VCaP (cell line): ENCODE data around the gene PDZD8.

Experiments used
- H3K27ac ChIP-seq: fragments of 450-650 bp; 2 replicates; pipeline ENCODE4 v1.5.1; 2017
- TF ChIP-seq, protein P1 (sequence below): fragments of 450-650 bp; conservative IDR thresholded peaks from 2 replicates; pipeline ENCODE4 v1.5.1; 2017; ENCODE audit warnings: mild to moderate bottlenecking, moderate library complexity

Gene PDZD8

DNA sequence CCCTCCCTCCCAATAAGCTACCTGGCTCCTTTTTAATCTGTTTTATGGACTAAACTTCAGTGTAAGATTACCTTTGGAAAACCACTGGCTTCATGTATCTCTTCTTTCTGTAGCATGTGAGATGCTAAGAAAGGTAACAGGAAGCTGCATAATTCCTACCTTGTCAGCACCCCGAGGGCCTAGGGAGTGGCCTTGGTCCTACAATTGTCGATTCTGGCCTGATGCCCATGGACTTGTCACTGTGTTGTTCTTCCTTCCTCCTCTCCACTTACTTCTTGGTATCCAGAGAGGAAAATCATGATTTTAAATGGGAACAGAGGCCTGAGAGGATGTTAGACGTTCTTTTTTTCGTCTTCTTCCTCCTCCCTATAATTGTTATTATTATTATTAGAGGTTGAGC, 42.9 kb upstream of the PDZD8 start:
- TF ChIP-seq, protein P1, sequence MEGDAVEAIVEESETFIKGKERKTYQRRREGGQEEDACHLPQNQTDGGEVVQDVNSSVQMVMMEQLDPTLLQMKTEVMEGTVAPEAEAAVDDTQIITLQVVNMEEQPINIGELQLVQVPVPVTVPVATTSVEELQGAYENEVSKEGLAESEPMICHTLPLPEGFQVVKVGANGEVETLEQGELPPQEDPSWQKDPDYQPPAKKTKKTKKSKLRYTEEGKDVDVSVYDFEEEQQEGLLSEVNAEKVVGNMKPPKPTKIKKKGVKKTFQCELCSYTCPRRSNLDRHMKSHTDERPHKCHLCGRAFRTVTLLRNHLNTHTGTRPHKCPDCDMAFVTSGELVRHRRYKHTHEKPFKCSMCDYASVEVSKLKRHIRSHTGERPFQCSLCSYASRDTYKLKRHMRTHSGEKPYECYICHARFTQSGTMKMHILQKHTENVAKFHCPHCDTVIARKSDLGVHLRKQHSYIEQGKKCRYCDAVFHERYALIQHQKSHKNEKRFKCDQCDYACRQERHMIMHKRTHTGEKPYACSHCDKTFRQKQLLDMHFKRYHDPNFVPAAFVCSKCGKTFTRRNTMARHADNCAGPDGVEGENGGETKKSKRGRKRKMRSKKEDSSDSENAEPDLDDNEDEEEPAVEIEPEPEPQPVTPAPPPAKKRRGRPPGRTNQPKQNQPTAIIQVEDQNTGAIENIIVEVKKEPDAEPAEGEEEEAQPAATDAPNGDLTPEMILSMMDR = no peak
- H3K27ac ChIP-seq = no peak overlapping the region

DNA sequence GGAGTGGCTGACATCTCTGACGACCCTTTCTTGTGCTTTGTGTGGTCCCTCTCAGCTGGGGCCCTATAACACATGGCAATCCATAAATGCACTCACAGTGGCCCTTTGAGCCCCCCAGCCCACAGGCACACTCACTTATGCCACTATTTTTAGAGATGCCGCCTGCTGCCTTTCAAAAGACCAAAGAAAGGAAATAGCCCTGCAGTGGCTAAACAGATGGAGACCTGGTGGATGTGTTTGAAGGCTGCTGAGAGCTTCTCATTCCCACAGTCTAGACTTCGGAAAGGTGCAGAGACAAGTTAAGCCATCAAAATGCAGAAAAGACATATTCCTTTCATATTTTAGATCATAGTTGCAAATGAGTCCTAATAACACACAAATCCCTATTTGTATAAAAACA, 42.0 kb upstream of the PDZD8 start:
- no peak overlapping the region for H3K27ac ChIP-seq
- TF ChIP-seq, protein P1 = no peak

DNA sequence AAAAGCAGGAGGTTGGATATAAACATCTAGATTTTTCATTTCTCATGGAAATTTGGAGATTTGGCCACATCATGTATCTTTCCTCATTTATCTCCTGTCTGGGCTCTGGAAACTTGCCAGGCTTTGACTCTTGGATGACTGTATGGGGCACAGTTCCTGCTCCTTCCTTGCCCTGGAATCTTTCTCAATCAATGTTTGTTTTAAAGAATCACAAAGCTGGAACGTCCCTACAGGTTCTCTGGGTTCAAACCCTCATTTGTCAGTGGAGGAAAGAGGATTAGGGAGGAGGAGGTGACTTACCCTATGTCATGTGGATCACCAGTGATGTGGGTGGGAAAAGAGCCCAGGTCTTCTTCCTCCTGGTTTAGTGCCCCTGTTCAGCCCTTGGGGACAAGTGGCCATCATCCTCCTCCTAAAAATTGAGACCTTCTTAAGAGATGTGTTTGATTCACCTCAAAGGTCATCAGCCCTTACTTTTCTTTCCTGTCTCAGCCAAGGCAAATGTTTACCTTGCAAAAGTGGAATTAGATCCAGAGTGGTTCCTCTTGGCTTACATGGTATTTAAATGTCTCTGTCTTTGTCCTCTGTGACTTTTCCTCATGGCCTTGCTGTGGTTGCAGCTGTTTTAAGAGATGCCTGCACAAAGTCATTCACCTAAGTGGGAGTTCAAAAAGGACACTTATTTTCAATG, 38.8 kb upstream of the PDZD8 start:
- TF ChIP-seq, protein P1 = no peak
- 0 out of 2 replicates have a peak overlapping the region, but pooled peaks have one; percentile 13 for H3K27ac ChIP-seq

DNA sequence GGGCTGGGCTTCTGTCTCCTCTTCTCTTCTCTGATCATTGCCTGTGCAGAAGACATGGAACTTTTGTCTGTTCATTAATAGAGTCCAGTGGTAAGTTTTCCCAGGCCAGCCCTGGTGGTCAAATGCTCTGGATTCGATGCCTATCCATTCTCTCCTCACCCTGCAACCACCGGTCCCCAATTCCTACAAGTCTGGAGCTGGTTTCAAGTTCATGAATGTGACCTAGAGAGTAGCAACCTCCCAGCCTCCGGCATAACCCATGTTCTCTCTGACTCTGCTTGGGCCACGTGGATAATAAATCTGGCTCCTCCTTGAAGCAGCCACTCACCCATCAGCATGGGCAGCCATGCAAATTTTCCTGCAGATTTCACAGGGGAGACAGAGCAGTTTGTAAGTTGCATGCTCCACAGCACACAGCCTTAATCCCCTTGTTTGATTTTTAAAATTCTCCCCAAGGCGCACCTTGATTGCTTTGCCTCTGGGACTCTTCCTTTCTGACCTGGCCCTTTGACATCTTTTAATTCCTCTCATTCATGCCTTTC, 37.3 kb upstream of the PDZD8 start:
- no peak overlapping the region for H3K27ac ChIP-seq

DNA sequence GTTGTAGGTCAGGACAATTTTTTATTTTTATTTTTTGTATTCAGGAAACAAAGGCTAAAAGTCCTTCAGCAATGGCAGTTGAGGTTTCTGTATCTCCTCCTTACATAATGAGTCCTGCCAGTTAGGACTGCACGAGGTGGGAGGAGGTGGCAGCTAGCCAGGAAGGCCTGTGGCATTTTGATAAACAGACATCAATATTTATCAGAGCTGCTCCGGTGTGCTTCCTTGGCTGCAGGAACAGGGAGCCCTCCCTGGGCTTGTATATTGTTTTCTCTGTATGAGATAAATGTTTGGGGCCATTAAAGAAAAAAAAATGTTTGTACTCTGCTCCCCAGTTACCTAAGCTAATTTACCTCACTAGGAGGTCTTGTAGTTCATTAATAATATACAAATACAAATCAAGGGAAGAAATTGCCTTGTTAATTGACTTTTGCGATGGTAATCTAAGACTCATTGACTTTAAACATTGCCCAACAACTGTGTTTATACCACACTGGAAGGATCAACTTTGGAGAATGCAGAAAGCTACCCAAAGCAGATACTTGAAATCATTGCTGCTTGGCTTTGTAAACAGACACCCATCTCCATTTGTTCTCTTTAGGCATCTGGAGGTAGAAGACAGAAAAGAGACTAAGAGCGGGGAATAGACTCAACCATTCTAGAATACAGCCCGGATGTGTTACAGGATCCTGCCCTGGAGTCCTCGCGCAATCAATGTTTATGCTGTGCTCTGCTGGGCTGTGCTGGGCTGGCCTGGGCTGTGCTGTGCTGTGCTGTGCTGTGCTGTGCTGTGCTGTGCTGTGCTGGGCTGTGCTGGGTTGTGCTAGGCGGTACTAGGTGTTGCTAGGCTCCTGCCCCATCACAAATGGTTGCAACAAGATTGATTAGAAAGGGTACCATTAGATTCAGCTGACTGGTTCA, 36.5 kb upstream of the PDZD8 start:
- TF ChIP-seq, protein P1 = no peak
- no peak overlapping the region for H3K27ac ChIP-seq

More for the DNA sequence above, 37.3 kb upstream of the PDZD8 start:
- TF ChIP-seq, protein P1 = no peak

DNA sequence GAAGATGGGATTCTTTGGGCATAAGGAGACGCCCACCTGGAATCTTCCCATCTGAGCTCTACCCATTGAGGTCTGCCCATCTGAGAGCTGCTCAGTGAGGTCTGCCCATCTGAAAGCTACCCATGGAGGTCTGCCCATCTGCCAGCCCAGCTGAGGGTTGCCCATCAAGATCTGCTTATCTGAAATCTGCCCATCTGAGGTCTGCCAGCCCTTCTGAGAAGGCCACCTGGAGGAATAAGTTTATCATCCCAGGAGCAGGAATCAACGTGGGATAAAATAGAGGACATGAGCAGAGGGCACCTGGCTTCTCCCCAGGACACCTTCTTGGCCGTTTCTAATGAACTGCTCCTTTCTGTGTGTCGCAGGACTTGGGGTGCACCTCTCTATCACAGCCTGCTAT, 35.3 kb upstream of the PDZD8 start:
- H3K27ac ChIP-seq = no peak overlapping the region

More for the DNA sequence above, 35.3 kb upstream of the PDZD8 start:
- TF ChIP-seq, protein P1 = no peak
